Femur (tissue), 1 donor: ENCODE results near the gene RELB.

ENCODE experiments used
- DNase-seq: peaks from one replicate; pipeline ENCODE4 v3.0.0-alpha.2; 2017

RELB gene

GRCh38 chr19:45023048-45023447 lies 21.8 kb downstream of the RELB start:
- no peak for DNase-seq

- no peak for DNase-seq
These were observed 24.0 kb downstream of the RELB start for GRCh38 chr19:45025264-45025663.

- no peak for DNase-seq
These were observed 26.1 kb downstream of the RELB start for GRCh38 chr19:45027371-45027770.

GRCh38 chr19:45030825-45031224 lies 29.6 kb downstream of the RELB start:
- no peak for DNase-seq

GRCh38 chr19:45032421-45032820 lies 31.2 kb downstream of the RELB start:
- DNase-seq = no peak

- DNase-seq = no peak
These were observed 34.5 kb downstream of the RELB start for GRCh38 chr19:45035755-45036154.

- no peak for DNase-seq
These were observed 36.3 kb downstream of the RELB start for GRCh38 chr19:45037393-45038169.

GRCh38 chr19:45038931-45039893 lies 37.9 kb downstream of the RELB start, which contains the start of gene CLASRP:
Gene CLASRP (plus strand): TSS chr19:45039045. CDS start chr19:45040213, 1,168 bp downstream.
- peak; percentile 95 for DNase-seq

GRCh38 chr19:45040059-45040771 lies 39.0 kb downstream of the RELB start:
- DNase-seq = no peak

GRCh38 chr19:45041125-45041524 lies 39.9 kb downstream of the RELB start:
- DNase-seq = no peak

GRCh38 chr19:45045671-45046353 lies 44.5 kb downstream of the RELB start:
- DNase-seq = no peak

GRCh38 chr19:45046355-45046754 lies 45.1 kb downstream of the RELB start:
- DNase-seq = no peak

GRCh38 chr19:45047188-45047797 lies 46.0 kb downstream of the RELB start:
- no peak for DNase-seq

- DNase-seq = no peak
These were observed 47.9 kb downstream of the RELB start for GRCh38 chr19:45049073-45049736.

- DNase-seq = no peak
These were observed 48.8 kb downstream of the RELB start for GRCh38 chr19:45050036-45050435.

GRCh38 chr19:45051929-45052579 lies 50.8 kb downstream of the RELB start:
- DNase-seq = no peak

- DNase-seq = no peak
These were observed 55.6 kb downstream of the RELB start for GRCh38 chr19:45056831-45057230.

- DNase-seq = no peak
These were observed 56.2 kb downstream of the RELB start for GRCh38 chr19:45057444-45057843.

- no peak for DNase-seq
These were observed 57.4 kb downstream of the RELB start for GRCh38 chr19:45058622-45059159.

GRCh38 chr19:45059258-45059965 lies 58.1 kb downstream of the RELB start:
- DNase-seq = peak; percentile 71
